Glomerular endothelial cell (primary cell): ENCODE results near the gene GGA3. TPM values are rescaled to one million over a fixed set of nuclear protein-coding genes. Genes with fewer than 3 reads are reported as not detected.

ENCODE experiments used
- DNase-seq: peaks from one replicate; pipeline ENCODE4 v3.0.0-alpha.2; 2011; ENCODE audit warnings: low read depth, low spot score; ENCODE audit errors: extremely low read depth
- total RNA-seq: library from RNA; depleted of rRNA; stranded (reverse); fragments of >200 nt; gene quantifications from 2 replicates; pipeline ENCODE4 v1.2.3, GENCODE V29; 2015

GGA3 gene
- total RNA-seq, 1 donor from 2014 or later = 32.5 TPM

DNA sequence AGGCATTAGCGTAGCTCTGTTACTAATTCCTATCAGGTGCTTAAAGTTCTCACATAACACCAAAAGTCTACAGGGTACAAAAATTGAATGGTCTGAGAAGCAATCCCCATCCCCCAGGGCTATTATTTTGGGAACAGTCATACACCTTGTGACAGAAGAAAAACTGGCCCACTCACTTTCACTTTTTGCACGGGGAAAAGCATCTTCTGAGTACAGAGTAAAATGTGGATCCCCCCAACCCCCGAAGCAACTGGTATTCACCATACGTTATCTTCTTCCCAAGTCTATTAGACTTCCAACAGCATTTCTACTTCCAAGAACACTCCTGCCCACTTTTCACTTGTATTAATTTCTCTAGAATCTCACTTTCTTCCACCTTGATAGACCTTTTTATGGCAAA, 11.8 kb downstream of the GGA3 start:
- DNase-seq = no peak

GRCh38 chr17:75246404-75246803, 15.0 kb downstream of the GGA3 start:
- DNase-seq = no peak

DNA sequence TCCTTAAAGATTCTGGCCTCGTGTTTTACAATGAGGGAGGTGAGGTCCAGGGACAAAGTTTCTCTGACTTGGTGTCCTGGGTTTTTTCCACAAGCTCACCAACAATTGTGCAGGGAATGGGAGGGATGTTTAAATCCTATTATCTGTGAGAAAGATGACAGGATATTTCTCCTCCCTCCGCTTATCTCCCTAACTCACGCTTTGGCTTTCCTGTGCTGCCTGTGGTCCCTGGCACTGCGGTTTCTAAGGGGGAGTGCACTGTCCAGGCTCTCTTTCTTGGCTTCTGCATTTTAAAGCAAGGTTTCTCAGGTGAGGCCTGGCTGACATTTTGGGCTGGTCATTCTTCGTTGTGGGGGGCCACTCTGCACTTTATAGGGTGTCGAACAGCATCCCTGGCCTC, 16.4 kb downstream of the GGA3 start:
- DNase-seq = no peak

DNA sequence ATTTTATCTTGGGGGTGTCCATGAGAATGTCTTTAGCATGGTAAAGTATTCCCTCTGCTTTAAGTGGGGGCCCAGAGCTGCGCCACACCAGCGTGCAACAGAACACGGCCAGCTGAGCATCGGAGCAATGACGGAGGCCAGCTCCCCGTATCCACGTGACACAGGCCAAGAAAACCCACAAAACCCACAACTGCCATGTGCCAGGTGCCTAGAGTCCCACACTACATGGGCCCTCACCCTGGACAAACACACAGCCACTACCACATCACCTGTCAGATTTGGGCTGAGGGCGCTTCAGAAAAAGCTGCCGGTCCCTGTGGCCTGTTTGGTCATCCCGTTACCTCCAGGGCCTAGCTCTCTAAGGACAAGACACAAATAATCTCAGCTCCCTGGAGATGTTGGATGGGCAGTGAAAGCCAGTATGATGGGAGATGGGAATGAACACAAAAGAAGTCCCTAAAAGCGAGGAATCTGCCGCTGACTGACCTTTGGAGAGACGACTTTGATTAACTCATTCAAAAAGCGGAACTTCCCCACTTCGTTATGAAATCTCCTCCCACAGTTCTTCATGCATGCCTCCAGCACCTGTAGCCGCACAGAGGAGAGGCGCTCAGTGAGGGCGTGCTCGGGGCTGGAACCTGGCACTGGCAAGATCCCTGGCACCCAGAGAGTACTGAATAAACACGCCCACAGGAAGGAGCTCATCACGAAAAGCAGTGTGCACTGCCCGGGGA, 17.1 kb downstream of the GGA3 start:
- no peak for DNase-seq

- no peak for DNase-seq
Observed at GRCh38 chr17:75242461-75243042, 18.9 kb downstream of the GGA3 start.

- DNase-seq = no peak
Observed at GRCh38 chr17:75241996-75242460, 19.4 kb downstream of the GGA3 start.

- no peak for DNase-seq
Observed at GRCh38 chr17:75241502-75241901, 19.9 kb downstream of the GGA3 start.

GRCh38 chr17:75241143-75241430, 20.3 kb downstream of the GGA3 start:
- DNase-seq = no peak

DNA sequence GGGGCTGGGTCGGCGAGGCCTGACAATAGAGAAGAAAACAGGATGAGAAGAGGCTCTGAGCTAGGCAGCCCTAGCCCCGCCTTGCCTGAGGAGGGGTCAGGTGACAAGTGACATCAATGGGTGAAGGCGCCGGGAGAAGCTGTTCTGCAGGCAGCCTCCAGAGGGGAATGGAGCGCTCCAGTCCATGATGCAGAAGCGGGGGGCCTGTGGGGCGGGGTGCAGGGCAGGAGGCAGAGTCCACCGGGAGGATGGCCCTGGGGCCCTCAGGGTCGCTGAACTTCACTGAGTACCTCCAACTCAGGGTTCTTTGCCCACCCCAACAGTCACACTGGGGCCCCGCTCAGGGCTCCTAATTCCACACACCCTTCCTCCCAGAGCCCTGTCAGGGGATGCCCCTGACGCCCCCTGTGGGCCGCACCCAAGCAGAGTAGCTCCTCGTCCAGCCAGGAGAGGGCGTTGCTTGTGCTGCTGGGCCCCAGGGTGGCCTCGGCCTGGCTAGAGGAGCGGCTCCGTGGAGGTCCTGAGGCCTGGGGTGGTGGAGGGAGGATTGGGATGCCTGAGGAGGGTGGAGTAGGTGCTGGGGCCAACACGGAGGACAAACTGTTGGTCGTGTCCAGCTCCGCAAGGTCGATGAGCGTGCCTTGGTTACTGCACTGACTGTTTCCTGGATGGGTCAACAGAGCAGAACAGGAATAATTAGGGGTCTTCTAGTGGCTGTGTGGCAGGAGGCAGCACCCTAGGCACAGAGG, 20.8 kb downstream of the GGA3 start:
- no peak for DNase-seq

- DNase-seq = no peak
Observed at GRCh38 chr17:75239778-75240393, 21.5 kb downstream of the GGA3 start.

DNA sequence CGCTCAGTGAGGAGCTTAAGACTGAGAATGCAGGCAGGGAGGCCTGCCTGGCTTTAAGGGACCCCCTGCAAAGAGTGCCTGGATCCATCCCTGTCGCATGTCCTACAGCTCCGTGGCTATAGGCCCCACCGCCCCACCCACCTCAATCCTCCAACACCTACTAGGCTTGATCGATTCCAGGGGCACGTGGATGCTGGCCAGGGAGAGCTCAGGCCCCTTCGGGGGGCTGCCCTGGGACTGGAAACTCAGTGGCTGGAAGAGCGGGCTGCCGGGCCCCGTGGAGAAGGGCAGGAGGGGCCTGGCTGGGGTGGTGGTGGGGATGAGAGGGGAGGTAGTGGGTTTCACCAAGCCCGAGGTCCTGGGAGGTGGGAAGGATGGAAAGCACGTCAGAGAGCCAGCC, 22.2 kb downstream of the GGA3 start:
- DNase-seq = no peak

DNA sequence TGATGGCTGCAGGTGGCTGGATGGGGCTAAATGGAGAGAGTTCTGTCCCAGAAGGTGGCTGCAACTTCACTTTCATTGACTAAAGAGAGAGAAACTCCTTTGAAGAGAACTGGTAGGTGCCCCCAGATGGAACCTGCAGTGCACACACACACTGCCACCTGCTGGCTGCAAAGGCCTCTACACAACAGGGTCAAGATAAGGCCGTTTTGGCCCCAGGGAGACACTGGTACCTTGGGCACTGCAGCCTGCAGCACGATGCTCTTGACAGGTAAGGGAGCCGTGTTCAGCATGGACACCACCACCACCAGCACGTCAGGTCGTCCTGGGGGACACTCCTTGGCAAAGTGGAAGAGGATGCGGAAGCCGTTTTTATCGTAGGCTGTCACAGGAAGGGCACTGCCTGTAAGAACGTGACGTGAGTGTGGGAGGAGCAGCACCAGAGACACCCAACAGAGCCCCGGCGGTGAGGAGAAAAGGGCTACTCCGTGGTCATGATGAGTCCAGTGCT, 22.7 kb downstream of the GGA3 start:
- DNase-seq = no peak

- DNase-seq = no peak
Observed at GRCh38 chr17:75238020-75238580, 23.3 kb downstream of the GGA3 start.

DNA sequence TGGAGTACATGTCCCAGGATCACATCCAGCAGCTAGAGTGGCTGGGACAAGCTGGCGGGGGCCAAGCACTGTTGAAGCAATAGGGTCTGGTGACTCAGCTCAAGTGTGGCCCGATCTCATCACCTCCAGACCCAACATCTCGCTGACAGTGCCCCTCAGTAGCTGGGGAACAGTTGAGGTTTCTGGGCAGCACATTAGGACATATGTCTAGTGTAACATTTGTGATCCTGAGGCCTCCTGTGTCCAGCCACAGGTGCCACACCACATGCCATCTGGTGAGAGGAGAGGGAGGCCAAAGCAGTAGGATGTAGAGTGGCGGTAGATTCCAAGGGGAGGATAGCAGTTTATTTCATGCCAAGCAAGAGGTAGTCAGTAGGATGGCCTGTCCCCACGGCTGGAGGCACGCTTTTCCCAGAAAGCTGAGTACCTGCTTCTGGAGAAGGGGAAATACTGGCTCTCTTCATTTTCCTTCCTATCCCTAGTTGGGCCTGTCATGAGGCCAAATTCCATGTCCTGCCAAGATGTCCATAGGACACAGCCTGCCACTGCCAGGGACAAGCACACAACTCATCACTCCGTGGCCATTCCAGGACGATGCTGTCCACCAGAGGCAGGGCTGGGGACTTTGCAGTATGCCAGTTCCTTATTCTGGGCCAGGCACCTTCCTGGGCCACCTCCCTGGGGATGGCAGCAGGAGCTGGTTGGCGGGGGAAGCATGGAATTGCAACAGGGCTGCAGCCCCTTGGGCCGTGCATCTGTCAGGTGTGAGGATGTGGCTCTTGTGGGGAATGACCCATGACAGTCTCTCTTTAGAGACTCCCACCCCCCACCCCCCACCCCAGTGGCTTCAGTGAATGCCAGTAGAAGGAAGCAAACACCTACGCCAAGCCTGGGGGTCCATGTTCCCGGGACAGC, 24.0 kb downstream of the GGA3 start:
- DNase-seq = no peak

DNA sequence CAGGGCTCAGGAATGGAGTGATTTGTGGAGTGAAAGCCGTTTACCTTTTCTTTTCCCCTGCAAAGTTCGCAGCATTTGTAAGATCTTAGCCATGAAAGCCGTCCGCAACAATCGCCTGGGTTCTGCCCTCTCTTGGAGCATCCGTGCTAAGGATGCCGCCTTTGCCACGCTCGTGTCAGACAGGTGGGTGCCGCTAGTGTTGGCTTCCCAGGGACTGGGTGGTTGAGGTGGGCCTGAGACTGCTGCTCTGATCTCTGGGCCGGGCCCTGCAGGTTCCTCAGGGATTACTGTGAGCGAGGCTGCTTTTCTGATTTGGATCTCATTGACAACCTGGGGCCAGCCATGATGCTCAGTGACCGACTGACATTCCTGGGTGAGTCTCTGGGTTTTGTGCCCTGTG, 28.6 kb downstream of the GGA3 start:
- no peak for DNase-seq

- no peak for DNase-seq
Observed at GRCh38 chr17:75231741-75232464, 29.5 kb downstream of the GGA3 start.

- no peak for DNase-seq
Observed at GRCh38 chr17:75231071-75231470, 30.3 kb downstream of the GGA3 start.

DNA sequence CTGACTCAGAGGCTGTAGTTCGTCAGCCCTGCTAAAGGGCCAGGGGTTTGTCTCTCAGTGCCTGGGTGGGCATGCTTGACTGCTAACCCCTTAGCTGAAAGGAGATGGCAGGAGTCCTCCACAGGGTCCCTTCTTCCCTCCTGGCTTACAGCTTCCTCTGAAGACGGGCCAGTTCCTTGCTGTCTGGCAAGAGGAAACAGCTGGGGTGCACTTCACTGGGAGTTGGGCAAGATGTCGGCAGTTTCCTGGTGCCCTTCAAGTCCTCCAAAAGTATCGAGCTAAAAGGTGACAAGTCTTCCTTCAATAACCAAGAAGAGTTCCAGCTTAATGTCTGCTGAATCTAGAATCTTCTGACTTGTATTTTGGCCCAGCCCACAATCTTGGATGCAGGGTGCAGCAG, 32.6 kb downstream of the GGA3 start:
- no peak for DNase-seq

GRCh38 chr17:75228305-75228704, 33.1 kb downstream of the GGA3 start:
- no peak for DNase-seq
